K562 (cell line): Measurements from ENCODE around the gene IRF3. TPM values are rescaled to one million over a fixed set of nuclear protein-coding genes. Genes with fewer than 3 reads are reported as not detected.

Source experiments
- ARID2 ChIP-seq: fragments of 450-650 bp; IDR thresholded peaks from 2 replicates; pipeline ENCODE4 v1.6.1; 2017; ENCODE audit warnings: antibody characterized with exemption, mild to moderate bottlenecking
- BHLHE40 ChIP-seq: IDR thresholded peaks from 2 replicates; pipeline ENCODE4 v1.6.1; 2011; ENCODE audit warnings: low read length, improper control_type of control experiment
- CBX5 ChIP-seq: IDR thresholded peaks from 2 replicates; pipeline ENCODE4 v1.6.1; 2014; ENCODE audit warnings: low read depth, borderline replicate concordance
- CREM ChIP-seq: IDR thresholded peaks from 2 replicates; pipeline ENCODE4 v1.6.1; 2014; ENCODE audit warnings: antibody characterized with exemption, low read depth
- CSDE1 ChIP-seq, 2 experiments: fragments of 450-650 bp; IDR thresholded peaks; 2 replicates each; pipeline ENCODE4 v1.6.1; 2016; ENCODE audit warnings: mild to moderate bottlenecking in 1 of 2
- FOXK2 ChIP-seq, 2 experiments: fragments of 450-650 bp; IDR thresholded peaks in 1 of 2; conservative IDR thresholded peaks in 1 of 2; 2 replicates each; pipeline ENCODE4 v1.6.1; 2016; ENCODE audit warnings: low read depth in 2 of 2, mild to moderate bottlenecking in 1 of 2
- GTF2A2 ChIP-seq: IDR thresholded peaks from 2 replicates; pipeline ENCODE4 v1.6.1; 2016; ENCODE audit warnings: mild to moderate bottlenecking, missing genetic modification characterization, missing compliant biosample characterization
- HIVEP1 ChIP-seq: fragments of 250-450 bp; sonication (Bioruptor Pico); IDR thresholded peaks from 2 replicates; pipeline ENCODE4 v1.4.0; 2020; ENCODE audit warnings: mild to moderate bottlenecking
- HOXB6 ChIP-seq: fragments of 250-450 bp; sonication (Bioruptor Pico); IDR thresholded peaks from 2 replicates; pipeline ENCODE4 v1.5.1; 2022; ENCODE audit warnings: mild to moderate bottlenecking, borderline replicate concordance
- JUND ChIP-seq, 2 experiments: IDR thresholded peaks; 2 replicates in 1 of 2; 3 replicates in 1 of 2; pipeline ENCODE4 v1.6.1; 2011; ENCODE audit warnings: borderline replicate concordance in 2 of 2, low read depth in 2 of 2, low read length in 2 of 2, improper control_type of control experiment in 1 of 2, missing biosample characterization in 1 of 2, missing genetic modification characterization in 1 of 2, missing genetic modification reagents in 1 of 2
- PBX2 ChIP-seq, 2 experiments: IDR thresholded peaks in 1 of 2; conservative IDR thresholded peaks in 1 of 2; 2 replicates each; pipeline ENCODE4 v1.6.1; 2016; ENCODE audit warnings: low read depth in 2 of 2, mild to moderate bottlenecking in 1 of 2, missing compliant biosample characterization in 1 of 2, missing genetic modification characterization in 1 of 2, moderate library complexity in 1 of 2
- SFPQ ChIP-seq: fragments of 200-400 bp; formaldehyde crosslinking; IDR thresholded peaks from 2 replicates; pipeline ENCODE4 v1.6.1; 2017; ENCODE audit warnings: mild to moderate bottlenecking, low read depth, low read length, moderate library complexity
- TCFL5 ChIP-seq: fragments of 250-450 bp; sonication (Bioruptor Pico); conservative IDR thresholded peaks from 2 replicates; pipeline ENCODE4 v1.6.1; 2021; ENCODE audit warnings: mild to moderate bottlenecking, moderate library complexity, matching md5 sums
- VEZF1 ChIP-seq: fragments of 200-800 bp; sonication (Bioruptor generic); IDR thresholded peaks from 2 replicates; pipeline ENCODE4 v1.6.1; 2017; ENCODE audit warnings: missing genetic modification characterization, missing compliant biosample characterization
- ZBTB34 ChIP-seq: fragments of 250-450 bp; sonication (Bioruptor Pico); IDR thresholded peaks from 2 replicates; pipeline ENCODE4 v1.8.0; 2021; ENCODE audit warnings: mild to moderate bottlenecking, moderate library complexity
- ZNF707 ChIP-seq: fragments of 250-450 bp; sonication (Bioruptor Pico); conservative IDR thresholded peaks from 2 replicates; pipeline ENCODE4 v1.8.0; 2022; ENCODE audit warnings: inconsistent platforms, mild to moderate bottlenecking, moderate library complexity
- polyA plus RNA-seq, 8 experiments: library from polyadenylated mRNA; depleted of rRNA in 4 of 8; stranded (reverse) in 5 of 8; unstranded in 3 of 8; fragments of >200 nt; fragmentation: Nextera tagmentation in 2 of 8; fragmentation: Illumina TruSeq in 1 of 8; extraction: Ambion mirVana in 2 of 8; extraction: Trizol in 1 of 8; gene quantifications; 2 replicates each; pipeline versions ENCODE4 v1.2.1 to v1.2.3, GENCODE V29; 2011 to 2014; ENCODE audit warnings: inconsistent platforms in 1 of 8, missing spikeins in 1 of 8
- total RNA-seq, 7 experiments: library from RNA; depleted of rRNA in 6 of 7; stranded (reverse); fragments of >200 nt in 6 of 7; fragmentation: Illumina TruSeq in 2 of 7; extraction: Trizol in 2 of 7; gene quantifications; 2 replicates each; pipeline versions ENCODE4 v1.2.1 to v1.2.3, GENCODE V29; 2011 to 2021; ENCODE audit warnings: low replicate concordance in 1 of 7

Gene IRF3
- total and polyA plus RNA-seq, 9 of the 15 experiments (the other 6 are each of a cell fraction or from before 2014, with no cell fraction given), result 7.5 to 145 (median 65.4) TPM

GRCh38 chr19:49664171-49665035 is 1.3 kb downstream of the IRF3 start (continued):
- no peak for TF ChIP-seq HIVEP1 (CRISPR knock-in tag)
- TF ChIP-seq ZNF707 (CRISPR knock-in tag), result no peak
- no peak for TF ChIP-seq PBX2 (CRISPR knock-in tag; IDR thresholded peaks at IDR 0.05; ENCODE audit: low read depth)
- no peak for TF ChIP-seq PBX2 (tag; conservative IDR thresholded peaks at IDR 0.05; ENCODE audit: low read depth)
- TF ChIP-seq FOXK2 (conservative IDR thresholded peaks at IDR 0.05 in 1 of 2, IDR thresholded peaks at IDR 0.05 in 1 of 2; ENCODE audit: low read depth in 2 of 2), result 0 out of 4 replicates have a peak, but pooled peaks of 1 of the 2 experiments have one; percentile 51
- TF ChIP-seq ZBTB34 (CRISPR knock-in tag), result no peak
- no peak for TF ChIP-seq GTF2A2
- TF ChIP-seq CBX5, result no peak
- TF ChIP-seq TCFL5, result no peak
- TF ChIP-seq ARID2, result no peak
- TF ChIP-seq CSDE1 (IDR thresholded peaks at IDR 0.05), result no peak
- no peak for TF ChIP-seq HOXB6 (CRISPR knock-in tag)
- peak; percentile 43; the same call in 1 of the 2 replicates for TF ChIP-seq CREM
- peak; percentile 61 for TF ChIP-seq BHLHE40
- peak; percentile 47; the same call in 1 of the 2 replicates for TF ChIP-seq VEZF1 (CRISPR knock-in tag)
- TF ChIP-seq JUND (IDR thresholded peaks at IDR 0.05; ENCODE audit: borderline replicate concordance, low read depth, low read length), result no peak
- no peak for TF ChIP-seq JUND (tag; IDR thresholded peaks at IDR 0.05; ENCODE audit: borderline replicate concordance, low read depth, low read length)
- TF ChIP-seq SFPQ, result no peak
